ENCODE data around the gene SORBS1.

GRCh38 chr10:95543459-95543858 is 17.7 kb downstream of the SORBS1 start:
- TF ChIP-seq CTCF (tag by site-specific recombination; IDR thresholded peaks at IDR 0.05) (no peak), PRDM10 (tag by site-specific recombination; IDR thresholded peaks at IDR 0.05) (no peak), HOXA7 (CRISPR knock-in tag; IDR thresholded peaks at IDR 0.05; ENCODE audit: borderline replicate concordance) (no peak), ZNF529 (tag by site-specific recombination; IDR thresholded peaks at IDR 0.05; ENCODE audit: insufficient replicate concordance) (no peak), ZNF747 (tag by site-specific recombination; IDR thresholded peaks at IDR 0.05) (no peak), REST (tag by site-specific recombination; IDR thresholded peaks at IDR 0.05) (no peak), ZNF777 (tag by site-specific recombination; IDR thresholded peaks at IDR 0.05; ENCODE audit: borderline replicate concordance) (no peak), MYNN (tag by site-specific recombination; IDR thresholded peaks at IDR 0.05; ENCODE audit: borderline replicate concordance) (no peak)

Data from HEK293 (cell line).